Left hindlimb (tissue), 1 donor: ENCODE measurements around the gene CCDC34.
"Not testable (repeated sequence)": the region's sequence is repeated elsewhere in the genome, so short reads cannot be mapped to it uniquely, and the experiment has no call there.

Source experiments
- DNase-seq: peaks from one replicate; pipeline ENCODE4 v3.0.0-alpha.2; 2018

Gene CCDC34

GRCh38 chr11:27357250-27357649 is 5.8 kb downstream of the CCDC34 start:
- DNase-seq, result no peak

- DNase-seq, result no peak
Observed at GRCh38 chr11:27356624-27357222, 6.3 kb downstream of the CCDC34 start.

GRCh38 chr11:27355575-27356104 is 7.4 kb downstream of the CCDC34 start:
- no peak for DNase-seq

GRCh38 chr11:27354359-27354965 is 8.6 kb downstream of the CCDC34 start:
- DNase-seq, result no peak

GRCh38 chr11:27353593-27354358 is 9.2 kb downstream of the CCDC34 start:
- no peak for DNase-seq

GRCh38 chr11:27352781-27353180 is 10.2 kb downstream of the CCDC34 start:
- no peak for DNase-seq

- no peak for DNase-seq
Observed at GRCh38 chr11:27350511-27350910, 12.5 kb downstream of the CCDC34 start.

- no peak for DNase-seq
Observed at GRCh38 chr11:27349919-27350318, 13.1 kb downstream of the CCDC34 start.

- DNase-seq, result no peak
Observed at GRCh38 chr11:27348340-27348873, 14.6 kb downstream of the CCDC34 start.

- no peak for DNase-seq
Observed at GRCh38 chr11:27347359-27348339, 15.4 kb downstream of the CCDC34 start.

- no peak for DNase-seq
Observed at GRCh38 chr11:27339941-27340340, 23.1 kb downstream of the CCDC34 start.

- not testable (repeated sequence) for DNase-seq
Observed at GRCh38 chr11:27334764-27335163, 28.3 kb downstream of the CCDC34 start.

GRCh38 chr11:27331981-27332380 is 31.0 kb downstream of the CCDC34 start:
- no peak for DNase-seq

- DNase-seq, result no peak
Observed at GRCh38 chr11:27330633-27331270, 32.3 kb downstream of the CCDC34 start.

GRCh38 chr11:27329867-27330632 is 33.0 kb downstream of the CCDC34 start:
- DNase-seq, result no peak

GRCh38 chr11:27328614-27329013 is 34.4 kb downstream of the CCDC34 start:
- DNase-seq, result no peak

- DNase-seq, result not testable (repeated sequence)
Observed at GRCh38 chr11:27327064-27327463, 36.0 kb downstream of the CCDC34 start.

GRCh38 chr11:27322196-27322595 is 40.8 kb downstream of the CCDC34 start:
- not testable (repeated sequence) for DNase-seq

- not testable (repeated sequence) for DNase-seq
Observed at GRCh38 chr11:27321340-27321739, 41.7 kb downstream of the CCDC34 start.

GRCh38 chr11:27319072-27319471 is 43.9 kb downstream of the CCDC34 start:
- no peak for DNase-seq

- no peak for DNase-seq
Observed at GRCh38 chr11:27317751-27318150, 45.3 kb downstream of the CCDC34 start.
